HG03460 (cell line): ENCODE data around the gene NCOA3.

ENCODE experiments used
- ATAC-seq: cut with Tn5 transposase; IDR thresholded peaks from one replicate; pipeline ENCODE4 v1.9.1; 2021; ENCODE audit not compliant: unreplicated experiment

The NCOA3 gene

GRCh38 chr20:47627540-47627939 lies 125.9 kb downstream of the NCOA3 start:
- no peak for ATAC-seq

GRCh38 chr20:47629907-47630306 lies 128.2 kb downstream of the NCOA3 start:
- no peak for ATAC-seq

DNA sequence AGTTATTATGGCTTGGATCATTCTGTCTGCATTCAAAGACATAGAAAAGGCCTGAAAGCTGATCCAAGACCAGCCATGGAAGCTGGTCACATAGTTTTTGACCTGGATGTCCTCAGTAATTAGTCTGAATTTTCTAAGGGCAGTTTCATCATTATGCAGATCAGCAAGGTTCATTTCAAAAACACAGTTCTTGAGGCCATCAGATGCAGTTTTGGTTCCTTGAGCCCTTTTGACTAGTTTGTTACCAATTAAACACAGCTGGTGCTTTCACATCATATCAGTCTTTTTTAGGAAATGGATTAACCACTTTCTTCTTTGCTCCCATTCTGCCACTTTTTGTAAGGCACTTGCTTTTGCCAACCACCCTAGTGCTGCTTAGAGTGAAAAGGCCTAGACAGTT lies 129.4 kb downstream of the NCOA3 start:
- ATAC-seq, result no peak

DNA sequence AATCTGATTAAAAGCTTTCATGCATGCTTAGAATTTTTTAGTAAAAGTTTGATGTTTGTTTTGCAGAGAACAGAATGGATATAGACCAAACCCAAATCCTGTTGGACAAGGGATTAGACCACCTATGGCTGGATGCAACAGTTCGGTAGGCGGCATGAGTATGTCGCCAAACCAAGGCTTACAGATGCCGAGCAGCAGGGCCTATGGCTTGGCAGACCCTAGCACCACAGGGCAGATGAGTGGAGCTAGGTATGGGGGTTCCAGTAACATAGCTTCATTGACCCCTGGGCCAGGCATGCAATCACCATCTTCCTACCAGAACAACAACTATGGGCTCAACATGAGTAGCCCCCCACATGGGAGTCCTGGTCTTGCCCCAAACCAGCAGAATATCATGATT lies 133.6 kb downstream of the NCOA3 start:
- no peak for ATAC-seq

GRCh38 chr20:47638851-47639250 lies 137.2 kb downstream of the NCOA3 start:
- ATAC-seq, result no peak

DNA sequence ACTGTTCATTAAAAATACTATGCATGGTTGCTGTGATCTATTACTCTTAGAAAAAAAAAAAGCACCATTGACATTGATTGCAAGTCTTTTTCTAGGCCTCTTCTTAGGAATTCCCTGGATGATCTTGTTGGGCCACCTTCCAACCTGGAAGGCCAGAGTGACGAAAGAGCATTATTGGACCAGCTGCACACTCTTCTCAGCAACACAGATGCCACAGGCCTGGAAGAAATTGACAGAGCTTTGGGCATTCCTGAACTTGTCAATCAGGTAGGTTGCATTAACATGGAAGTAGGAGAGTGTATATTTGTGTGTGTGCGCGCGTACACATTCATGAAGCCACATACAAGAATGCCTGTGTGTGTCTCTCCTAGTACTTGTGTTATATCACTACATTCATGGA lies 140.4 kb downstream of the NCOA3 start:
- ATAC-seq, result no peak

- ATAC-seq, result no peak
These were observed 140.9 kb downstream of the NCOA3 start for GRCh38 chr20:47642624-47643023.

GRCh38 chr20:47645632-47646031 lies 143.9 kb downstream of the NCOA3 start:
- no peak for ATAC-seq

DNA sequence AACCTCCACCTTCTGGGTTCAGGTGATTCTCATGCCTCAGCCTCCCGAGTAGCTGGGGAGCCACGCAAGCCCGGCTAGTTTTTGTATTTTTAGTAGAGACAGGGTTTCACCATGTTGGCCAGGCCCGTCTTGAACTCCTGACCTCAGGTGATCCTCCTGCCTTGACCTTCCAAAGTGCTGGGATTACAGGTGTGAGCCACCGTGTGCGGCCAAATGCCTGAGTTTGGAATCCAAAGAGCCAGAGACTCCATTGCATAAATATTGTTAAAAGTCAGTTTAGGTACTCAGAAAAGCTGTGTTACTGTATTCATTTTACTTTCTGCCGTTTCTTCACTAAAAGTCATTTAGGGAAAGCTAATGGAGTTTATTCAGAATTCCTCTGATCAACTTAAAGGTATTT lies 146.3 kb downstream of the NCOA3 start:
- no peak for ATAC-seq

DNA sequence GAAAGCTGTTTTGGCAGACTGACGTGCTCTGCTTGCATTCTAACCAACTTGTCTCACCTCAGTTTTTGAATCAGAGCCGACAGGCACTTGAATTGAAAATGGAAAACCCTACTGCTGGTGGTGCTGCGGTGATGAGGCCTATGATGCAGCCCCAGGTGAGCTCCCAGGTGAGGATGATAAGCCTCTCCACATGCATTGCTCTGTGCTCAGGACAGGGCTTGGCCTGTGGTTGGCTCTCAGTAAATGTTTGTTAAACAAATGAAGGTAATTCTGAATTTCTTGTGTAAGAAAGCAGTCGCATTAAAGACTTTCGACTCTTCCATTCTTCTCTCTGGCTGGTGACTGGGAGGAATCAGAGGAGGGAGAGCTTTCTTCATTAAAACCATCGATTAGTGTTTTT lies 147.3 kb downstream of the NCOA3 start:
- no peak for ATAC-seq

GRCh38 chr20:47652301-47652700 lies 150.6 kb downstream of the NCOA3 start:
- no peak for ATAC-seq

DNA sequence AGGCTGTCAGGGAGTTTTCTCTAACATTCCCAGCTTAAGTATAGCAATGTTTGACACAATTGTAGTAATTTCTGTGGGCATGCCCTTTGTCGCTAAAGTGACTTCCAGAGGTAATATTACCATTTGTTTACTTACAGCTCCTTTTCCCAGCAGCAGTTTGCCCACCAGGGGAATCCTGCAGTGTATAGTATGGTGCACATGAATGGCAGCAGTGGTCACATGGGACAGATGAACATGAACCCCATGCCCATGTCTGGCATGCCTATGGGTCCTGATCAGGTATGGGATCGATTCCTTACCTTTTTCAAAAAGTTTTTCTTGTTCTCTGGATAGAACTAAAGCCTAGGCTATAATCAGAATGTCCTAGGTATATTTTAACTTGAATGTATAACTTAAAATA lies 151.1 kb downstream of the NCOA3 start:
- ATAC-seq, result no peak

- ATAC-seq, result no peak
These were observed 152.2 kb downstream of the NCOA3 start for GRCh38 chr20:47653869-47654268.

GRCh38 chr20:47654370-47654769 lies 152.7 kb downstream of the NCOA3 start:
- no peak for ATAC-seq

- ATAC-seq, result no peak
These were observed 153.9 kb downstream of the NCOA3 start for GRCh38 chr20:47655635-47656034.

DNA sequence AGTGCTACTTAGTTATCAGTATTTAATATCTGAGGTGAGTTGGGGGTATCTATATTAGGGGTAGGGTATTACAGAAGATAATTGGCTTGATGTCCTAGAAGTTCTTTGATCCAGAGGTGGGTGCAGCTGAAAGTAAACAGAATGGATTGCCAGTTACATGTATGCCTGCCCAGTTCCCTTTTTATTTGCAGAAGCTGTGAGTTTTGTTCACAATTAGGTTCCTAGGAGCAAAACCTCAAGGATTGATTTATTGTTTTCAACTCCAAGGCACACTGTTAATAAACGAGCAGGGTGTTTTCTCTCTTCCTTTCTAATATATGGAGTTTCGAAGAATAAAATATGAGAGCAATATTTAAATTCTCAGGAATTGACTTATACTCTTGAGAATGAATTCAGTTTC lies 154.6 kb downstream of the NCOA3 start:
- no peak for ATAC-seq

- no peak for ATAC-seq
These were observed 158.4 kb downstream of the NCOA3 start for GRCh38 chr20:47659904-47660601.

DNA sequence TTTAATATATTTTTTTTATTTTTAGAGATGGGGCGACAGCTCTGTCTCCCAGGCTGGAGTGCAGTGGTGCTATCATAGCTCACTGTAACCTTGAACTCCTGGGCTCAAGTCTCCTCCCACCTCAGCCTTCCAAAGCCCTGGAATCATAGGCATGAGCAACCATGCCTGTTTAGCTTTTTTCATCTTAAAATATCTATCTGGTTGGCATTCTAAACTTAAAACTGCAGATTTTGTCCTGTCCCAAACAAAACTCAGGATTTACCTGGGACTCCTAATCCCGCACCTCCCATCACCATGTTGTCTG lies 158.9 kb downstream of the NCOA3 start:
- ATAC-seq, result no peak

DNA sequence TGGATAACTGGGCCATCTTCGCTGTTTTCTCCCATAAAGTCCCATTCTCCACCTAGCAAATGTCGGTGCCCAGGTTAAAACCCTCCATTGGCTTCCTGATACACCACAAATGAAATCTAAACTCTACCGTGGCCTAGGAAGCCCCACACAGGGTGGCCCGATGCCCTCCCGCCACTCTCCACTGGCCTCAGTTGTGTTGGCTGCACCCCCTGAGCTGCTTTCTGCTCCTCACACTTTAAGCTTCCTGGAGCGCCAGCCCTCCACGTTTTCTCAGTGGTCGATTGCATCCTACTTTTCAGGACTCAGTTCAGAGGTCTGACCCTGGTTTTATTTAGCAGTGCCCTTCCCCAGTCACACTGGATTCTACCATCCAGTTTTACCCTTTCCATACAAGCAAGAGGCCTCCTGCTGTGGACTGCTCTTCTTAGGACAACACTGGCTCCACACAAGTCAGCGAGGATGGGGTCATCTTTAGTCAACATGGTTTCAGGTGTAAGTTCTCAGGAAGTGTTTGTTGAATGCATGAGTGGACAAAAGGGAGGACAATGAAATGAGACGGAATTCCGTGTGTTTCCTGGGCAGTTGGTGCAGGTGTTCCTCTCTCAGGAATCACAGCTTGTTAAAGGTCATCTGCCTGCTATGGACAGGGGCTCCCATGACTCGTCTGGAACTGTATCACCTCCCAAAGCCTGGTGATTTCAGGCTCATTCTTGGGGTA lies 159.5 kb downstream of the NCOA3 start:
- ATAC-seq, result no peak

DNA sequence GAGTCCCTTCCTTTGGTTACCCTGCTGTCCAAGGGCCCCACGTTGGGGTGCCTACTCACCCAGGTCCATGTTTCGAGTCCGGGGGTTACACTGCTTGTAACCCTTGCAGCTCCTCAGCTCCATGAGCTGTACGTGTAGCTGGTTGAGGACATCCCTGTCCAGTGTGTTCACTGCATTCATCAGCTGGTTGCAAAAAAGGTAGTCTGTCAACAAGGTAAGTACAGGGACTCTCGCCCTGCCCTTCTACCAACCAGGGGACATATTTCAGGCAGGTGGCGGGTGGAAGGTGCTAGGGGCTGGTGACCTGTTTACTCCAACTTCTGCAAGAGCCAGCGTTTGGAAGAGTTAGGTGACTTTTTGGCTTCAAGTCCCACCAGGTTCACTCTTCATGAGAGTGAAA lies 160.0 kb downstream of the NCOA3 start:
- ATAC-seq, result no peak

- no peak for ATAC-seq
These were observed 161.0 kb downstream of the NCOA3 start for GRCh38 chr20:47662483-47663353.
